Measurements from ENCODE around the gene NUTF2.

- TF ChIP-seq CTCF (IDR thresholded peaks at IDR 0.05; ENCODE audit: low read length) (peak; percentile 47; the same call in 1 of the 2 replicates), EZH2 (IDR thresholded peaks at IDR 0.05; ENCODE audit: borderline replicate concordance, low read length) (no peak)
Measured at GRCh38 chr16:67865318-67865717, 18.6 kb downstream of the NUTF2 start.

Data from OCI-LY1 (cell line).